OCI-LY7 (cell line): ENCODE results near the gene CALN1. TPM values are rescaled to one million over a fixed set of nuclear protein-coding genes. Genes with fewer than 3 reads are reported as not detected.

ENCODE experiments used
- BruUV-seq: library from RNA; stranded (reverse); fragments of 400-500 nt; replicated peaks from 2 replicates; lab custom pipeline; 2021; lab: Mats Ljungman, UMichigan
- CTCF ChIA-PET: fragments of 300-600 bp; sonication (Branson Sonifier 250); formaldehyde crosslinking; loops from one replicate; lab custom pipeline; 2022; ENCODE audit warnings: antibody characterized with exemption; ENCODE audit not compliant: unreplicated experiment; lab: Charles Lee
- POLR2A ChIA-PET: fragments of 300-600 bp; sonication (Branson Sonifier 250); formaldehyde crosslinking; loops from one replicate; lab custom pipeline; 2022; ENCODE audit warnings: antibody characterized with exemption; lab: Charles Lee
- DNase-seq: peaks from one replicate; pipeline ENCODE4 v3.0.0-alpha.2; 2015; ENCODE audit warnings: low spot score
- H2AFZ ChIP-seq: fragments of 200-600 bp; sonication (generic), shearing (Covaris generic); 2 replicates; pipeline ENCODE4 v1.6.1; 2014; ENCODE audit warnings: mild to moderate bottlenecking, antibody characterized with exemption, low read length, moderate library complexity
- H3K27ac ChIP-seq: fragments of 200-600 bp; sonication (generic); 2 replicates; pipeline ENCODE4 v1.5.1; 2014; ENCODE audit warnings: mixed run types, low read depth, mild to moderate bottlenecking, moderate library complexity, low read length, inconsistent platforms; ENCODE audit not compliant: poor library complexity, severe bottlenecking
- H3K36me3 ChIP-seq: fragments of 200-600 bp; sonication (generic); 2 replicates; pipeline ENCODE4 v1.6.1; 2014; ENCODE audit warnings: mild to moderate bottlenecking, antibody characterized with exemption, low read length, moderate library complexity, mixed read lengths; ENCODE audit not compliant: insufficient read depth
- H3K4me1 ChIP-seq: fragments of 200-600 bp; sonication (generic); 2 replicates; pipeline ENCODE4 v1.5.1; 2014; ENCODE audit warnings: mild to moderate bottlenecking, low read length; ENCODE audit not compliant: insufficient read depth, poor library complexity, severe bottlenecking
- H3K4me2 ChIP-seq: fragments of 200-600 bp; sonication (generic); 2 replicates; pipeline ENCODE4 v1.6.1; 2014; ENCODE audit warnings: mild to moderate bottlenecking, low read length
- H3K4me3 ChIP-seq: fragments of 200-600 bp; sonication (generic); 2 replicates; pipeline ENCODE4 v1.5.1; 2014; ENCODE audit warnings: mild to moderate bottlenecking, low read depth, low read length; ENCODE audit not compliant: poor library complexity, severe bottlenecking
- H3K79me2 ChIP-seq: fragments of 200-600 bp; sonication (generic); 2 replicates; pipeline ENCODE4 v1.6.1; 2016; ENCODE audit warnings: low read depth, mild to moderate bottlenecking, low read length, moderate library complexity, mixed read lengths; ENCODE audit not compliant: insufficient read depth
- H3K9me2 ChIP-seq: fragments of 200-600 bp; sonication (generic); 2 replicates; pipeline ENCODE4 v1.6.1; 2016; ENCODE audit warnings: mild to moderate bottlenecking, low read length, mixed read lengths; ENCODE audit not compliant: insufficient read depth
- H3K9me3 ChIP-seq: fragments of 200-600 bp; sonication (generic); 2 replicates; pipeline ENCODE4 v1.6.1; 2014; ENCODE audit warnings: mild to moderate bottlenecking, mixed run types, low read length, mixed read lengths
- H4K20me1 ChIP-seq: fragments of 200-600 bp; sonication (generic); 2 replicates; pipeline ENCODE4 v1.6.1; 2014; ENCODE audit warnings: mild to moderate bottlenecking, antibody characterized with exemption, low read length, moderate library complexity, mixed read lengths; ENCODE audit not compliant: insufficient read depth
- EZH2phosphoT487 ChIP-seq: fragments of 200-600 bp; sonication (generic); IDR thresholded peaks from 2 replicates; pipeline ENCODE4 v1.6.1; 2018; ENCODE audit warnings: low read depth, borderline replicate concordance, mild to moderate bottlenecking, mixed run types, antibody characterized with exemption, low read length, moderate library complexity, mixed read lengths
- intact Hi-C: fragments of 100-400 bp; cut with micrococcal nuclease; formaldehyde crosslinking; loops from one replicate; pipeline ENCODE4 v1.10.0; 2022; ENCODE audit not compliant: unreplicated experiment
- total RNA-seq, 2 experiments: library from RNA; depleted of rRNA in 1 of 2; stranded (reverse); fragments of >200 nt in 1 of 2; shearing (Covaris generic) in 1 of 2; gene quantifications; 2 replicates each; pipeline ENCODE4 v1.2.3, GENCODE V29; 2014 to 2022
- TF ChIP-seq, protein P1 (sequence below): fragments of 200-600 bp; sonication (generic); conservative IDR thresholded peaks from 2 replicates; pipeline ENCODE4 v1.5.1; 2014; ENCODE audit warnings: mild to moderate bottlenecking, antibody characterized with exemption, low read length, moderate library complexity, mixed read lengths

CALN1 gene
- total RNA-seq, 2 experiments from 2014 or later, result not detected

DNA sequence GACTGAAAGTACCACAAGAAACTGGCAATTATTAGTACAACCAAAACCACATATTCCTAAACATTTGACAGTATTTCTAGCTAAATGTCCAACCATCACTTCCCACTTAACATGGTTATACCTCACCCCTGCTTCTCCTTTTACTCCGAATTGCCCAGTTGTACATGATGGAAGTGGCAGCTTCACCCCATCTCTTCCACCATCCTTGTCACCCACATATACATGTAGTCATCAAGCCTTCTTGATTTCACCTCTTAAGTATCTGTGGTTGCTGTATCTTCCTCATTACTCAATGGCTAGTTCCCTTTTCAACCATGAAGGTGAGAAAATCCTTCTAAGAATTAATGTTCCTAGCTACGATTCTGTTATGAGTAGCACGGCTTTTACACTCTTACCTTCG is 388.2 kb downstream of the CALN1 start:
- Histone ChIP-seq H3K27ac (no peak overlapping the region), H3K79me2 (no peaks in the 10 kb centered on the region), H3K9me3 (no peaks in the 10 kb centered on the region), H3K4me2 (no peak overlapping the region), H3K4me1 (no peaks in the 10 kb centered on the region), H4K20me1 (no peaks in the 10 kb centered on the region), H2AFZ (no peak overlapping the region), H3K36me3 (no peaks in the 10 kb centered on the region), H3K4me3 (no peak overlapping the region), H3K9me2 (no peaks in the 10 kb centered on the region)
- intact Hi-C loops, result no loop called here
- ChIA-PET POLR2A (no interaction called here), CTCF (no interaction called here)
- TF ChIP-seq, protein P1, sequence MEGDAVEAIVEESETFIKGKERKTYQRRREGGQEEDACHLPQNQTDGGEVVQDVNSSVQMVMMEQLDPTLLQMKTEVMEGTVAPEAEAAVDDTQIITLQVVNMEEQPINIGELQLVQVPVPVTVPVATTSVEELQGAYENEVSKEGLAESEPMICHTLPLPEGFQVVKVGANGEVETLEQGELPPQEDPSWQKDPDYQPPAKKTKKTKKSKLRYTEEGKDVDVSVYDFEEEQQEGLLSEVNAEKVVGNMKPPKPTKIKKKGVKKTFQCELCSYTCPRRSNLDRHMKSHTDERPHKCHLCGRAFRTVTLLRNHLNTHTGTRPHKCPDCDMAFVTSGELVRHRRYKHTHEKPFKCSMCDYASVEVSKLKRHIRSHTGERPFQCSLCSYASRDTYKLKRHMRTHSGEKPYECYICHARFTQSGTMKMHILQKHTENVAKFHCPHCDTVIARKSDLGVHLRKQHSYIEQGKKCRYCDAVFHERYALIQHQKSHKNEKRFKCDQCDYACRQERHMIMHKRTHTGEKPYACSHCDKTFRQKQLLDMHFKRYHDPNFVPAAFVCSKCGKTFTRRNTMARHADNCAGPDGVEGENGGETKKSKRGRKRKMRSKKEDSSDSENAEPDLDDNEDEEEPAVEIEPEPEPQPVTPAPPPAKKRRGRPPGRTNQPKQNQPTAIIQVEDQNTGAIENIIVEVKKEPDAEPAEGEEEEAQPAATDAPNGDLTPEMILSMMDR, result no peak
- no peak for TF ChIP-seq EZH2phosphoT487
- no TSS peak for BruUV-seq
- no peak for DNase-seq

DNA sequence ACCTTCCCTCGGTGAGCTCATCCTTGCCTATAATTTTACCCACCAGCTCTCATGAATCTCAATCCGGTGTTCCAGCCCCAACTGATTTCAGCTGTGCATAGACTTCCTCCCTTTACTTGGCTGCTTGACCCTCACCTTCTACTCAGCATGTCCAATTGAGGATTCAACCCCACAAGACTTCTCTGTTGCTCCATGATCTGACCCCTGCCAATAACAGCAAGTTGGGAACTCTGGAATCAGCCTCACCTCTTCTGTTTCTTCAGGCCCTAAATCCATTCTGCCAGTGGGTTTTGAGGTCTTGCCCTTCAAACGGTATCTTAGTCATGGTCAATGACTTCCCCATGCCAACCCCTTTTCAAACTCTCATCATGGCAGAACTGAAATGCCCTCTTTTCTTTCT is 390.4 kb downstream of the CALN1 start:
- BruUV-seq, result no TSS peak
- POLR2A ChIA-PET, result no interaction called here
- no peak overlapping the region for H2AFZ ChIP-seq
- H3K36me3 ChIP-seq, result no peaks in the 10 kb centered on the region
- no peak overlapping the region for H3K4me2 ChIP-seq
- no peaks in the 10 kb centered on the region for H3K9me3 ChIP-seq
- no peaks in the 10 kb centered on the region for H3K4me1 ChIP-seq
- CTCF ChIA-PET, result no interaction called here
- no peak for TF ChIP-seq EZH2phosphoT487
- TF ChIP-seq, protein P1, result no peak
- DNase-seq, result no peak
- no peak overlapping the region for H3K4me3 ChIP-seq
- H3K27ac ChIP-seq, result no peak overlapping the region
- no peaks in the 10 kb centered on the region for H4K20me1 ChIP-seq
- intact Hi-C loops, result no loop called here
- H3K79me2 ChIP-seq, result no peaks in the 10 kb centered on the region
- H3K9me2 ChIP-seq, result no peaks in the 10 kb centered on the region

DNA sequence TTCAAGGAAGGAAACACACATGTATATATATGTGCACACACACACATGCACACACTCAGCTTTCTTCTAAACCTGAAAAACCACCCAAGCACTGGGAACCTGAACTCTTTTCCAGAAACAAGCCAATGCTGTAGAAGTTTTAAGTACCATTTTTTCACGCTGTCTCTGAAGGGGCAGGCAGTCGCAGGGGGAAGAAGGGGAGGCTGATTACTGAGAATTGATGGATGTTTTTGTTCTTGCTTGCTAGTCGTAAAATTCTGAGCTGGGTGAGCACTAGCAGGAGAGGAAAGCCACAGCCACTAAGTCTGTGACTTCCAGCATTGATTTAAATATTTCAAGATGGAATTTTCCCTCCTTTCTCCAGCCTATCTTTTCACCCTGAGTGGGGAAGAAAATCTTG is 391.8 kb downstream of the CALN1 start:
- Histone ChIP-seq H3K4me1 (no peaks in the 10 kb centered on the region), H4K20me1 (no peaks in the 10 kb centered on the region), H3K27ac (no peak overlapping the region), H3K36me3 (no peaks in the 10 kb centered on the region), H3K9me2 (no peaks in the 10 kb centered on the region), H3K79me2 (no peaks in the 10 kb centered on the region), H3K4me2 (no peak overlapping the region), H3K9me3 (no peaks in the 10 kb centered on the region), H3K4me3 (no peak overlapping the region), H2AFZ (no peak overlapping the region)
- TF ChIP-seq, protein P1, result no peak
- no peak for TF ChIP-seq EZH2phosphoT487
- BruUV-seq, result no TSS peak
- no peak for DNase-seq
- POLR2A ChIA-PET, result no interaction called here
- intact Hi-C loops, result no loop called here
- CTCF ChIA-PET, result no interaction called here
